Measurements from ENCODE around the gene SETD6.

- TF ChIP-seq HMGXB4 (CRISPR knock-in tag; IDR thresholded peaks at IDR 0.05; ENCODE audit: borderline replicate concordance), result no peak
- no peak for TF ChIP-seq EP300 (IDR thresholded peaks at IDR 0.05)
- TF ChIP-seq POLR2A (IDR thresholded peaks at IDR 0.05; ENCODE audit: low read length), result no peak
These were observed 11.2 kb upstream of the SETD6 start for GRCh38 chr16:58503863-58504688.

Data from A549 (cell line).